ENCODE measurements around the gene KRTAP19-8.

Gene KRTAP19-8, protein sequence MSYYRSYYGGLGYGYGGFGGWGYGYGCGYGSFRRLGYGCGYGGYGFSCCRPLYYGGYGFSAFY

DNA sequence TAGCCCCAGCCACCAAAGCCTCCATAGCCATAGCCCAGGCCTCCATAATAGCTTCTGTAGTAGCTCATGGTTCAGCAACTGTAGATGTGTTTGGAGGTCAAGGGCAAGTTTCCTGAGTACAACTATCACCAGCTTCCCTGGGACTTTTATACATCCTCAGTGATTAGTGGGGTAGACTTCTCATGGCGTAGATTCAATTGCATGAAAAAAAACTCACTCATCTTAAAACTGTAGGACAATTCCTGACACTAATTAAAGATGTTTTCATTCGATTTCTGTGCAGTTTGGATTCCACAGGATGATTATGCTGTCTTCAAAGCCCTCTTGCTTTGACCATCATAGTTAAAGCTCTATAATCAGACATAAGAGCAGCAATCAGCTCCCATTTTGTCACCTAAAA, at the start of gene KRTAP19-8:
TSS of gene KRTAP19-8 (minus strand) at position 101 of the 400 bp plus-strand sequence. CDS start at position 68, 33 bp downstream.
- no peak for DNase-seq

GRCh38 chr21:31087639-31088473, 49.6 kb upstream of the KRTAP19-8 start:
- DNase-seq: no peak

GRCh38 chr21:31084689-31085088, 46.4 kb upstream of the KRTAP19-8 start:
- no peak for DNase-seq

DNA sequence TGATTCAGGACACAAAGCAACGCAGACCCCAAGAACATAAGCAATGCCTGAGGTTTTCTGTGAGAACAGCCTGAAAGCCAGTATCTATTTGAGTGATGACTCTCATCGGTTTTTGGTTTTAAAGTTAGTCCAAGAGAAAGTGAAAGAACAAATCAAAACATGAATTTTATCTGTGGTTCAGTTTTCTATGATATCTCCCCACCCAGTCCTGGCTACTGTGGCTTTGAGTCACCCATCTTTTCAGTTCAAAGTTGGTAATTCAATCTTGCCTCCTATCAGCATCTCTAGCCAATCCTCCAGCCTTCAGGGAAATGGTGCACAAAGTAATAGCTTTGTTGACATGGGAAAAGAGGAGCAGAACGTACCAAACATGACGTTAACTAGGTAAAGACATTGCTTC, 40.5 kb upstream of the KRTAP19-8 start:
- no peak for DNase-seq

DNA sequence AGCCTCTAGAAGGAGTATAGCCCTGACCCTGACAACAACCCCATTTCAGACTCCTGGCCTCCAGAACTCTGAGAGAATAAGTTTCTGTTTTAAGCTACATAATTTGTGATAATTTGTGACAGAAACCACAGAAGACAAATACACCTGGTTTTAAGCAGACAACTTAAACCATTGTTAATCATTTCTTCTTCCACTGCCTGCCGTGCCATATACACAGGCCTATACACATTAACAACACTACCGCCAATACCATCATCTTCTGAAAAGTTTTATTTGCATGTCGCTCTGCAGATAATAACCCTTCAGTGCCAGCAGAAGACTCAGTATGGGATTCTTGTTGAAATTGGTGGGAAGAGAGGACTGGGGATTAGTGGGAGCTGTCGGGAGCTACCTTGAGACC, 39.9 kb upstream of the KRTAP19-8 start:
- DNase-seq: no peak

GRCh38 chr21:31075848-31076247, 37.6 kb upstream of the KRTAP19-8 start:
- DNase-seq: no peak

DNA sequence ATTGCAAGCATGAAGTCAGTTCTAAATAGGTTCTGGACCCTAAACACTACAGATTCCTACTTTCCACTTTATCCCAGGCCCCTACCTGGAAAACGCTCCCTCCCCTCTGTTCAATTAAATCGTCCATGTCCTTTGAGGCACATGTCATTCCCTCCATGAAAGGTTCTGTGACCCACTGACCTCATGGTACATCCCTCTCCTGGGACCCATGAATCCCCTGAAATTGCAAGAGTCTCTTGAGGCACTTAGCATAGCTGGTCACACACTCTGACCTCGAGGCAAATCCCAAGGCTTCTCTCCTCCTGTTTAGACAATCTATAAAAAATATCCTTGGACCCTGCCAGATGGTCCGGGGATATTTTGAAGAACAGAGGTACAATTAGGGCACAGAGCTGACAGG, 34.3 kb upstream of the KRTAP19-8 start:
- DNase-seq: no peak

DNA sequence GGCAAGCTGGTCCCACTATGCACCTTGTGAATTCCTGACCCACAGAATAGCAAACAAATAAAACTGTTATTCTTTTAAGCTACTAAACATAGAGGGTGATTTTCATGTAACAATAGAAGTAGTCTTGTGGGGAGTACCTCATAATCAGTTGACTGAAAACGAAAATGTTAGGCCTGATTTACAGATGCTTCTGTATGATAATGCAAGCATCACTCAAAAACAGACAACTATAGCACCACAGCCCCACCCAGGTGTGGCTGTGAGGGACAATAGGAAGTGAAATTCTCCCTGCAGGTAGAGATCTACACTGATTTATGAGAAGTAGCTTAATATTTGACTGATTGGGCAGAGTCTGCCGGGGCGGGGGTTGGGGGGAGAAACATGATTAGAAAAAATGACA, 26.5 kb upstream of the KRTAP19-8 start:
- DNase-seq: no peak

DNA sequence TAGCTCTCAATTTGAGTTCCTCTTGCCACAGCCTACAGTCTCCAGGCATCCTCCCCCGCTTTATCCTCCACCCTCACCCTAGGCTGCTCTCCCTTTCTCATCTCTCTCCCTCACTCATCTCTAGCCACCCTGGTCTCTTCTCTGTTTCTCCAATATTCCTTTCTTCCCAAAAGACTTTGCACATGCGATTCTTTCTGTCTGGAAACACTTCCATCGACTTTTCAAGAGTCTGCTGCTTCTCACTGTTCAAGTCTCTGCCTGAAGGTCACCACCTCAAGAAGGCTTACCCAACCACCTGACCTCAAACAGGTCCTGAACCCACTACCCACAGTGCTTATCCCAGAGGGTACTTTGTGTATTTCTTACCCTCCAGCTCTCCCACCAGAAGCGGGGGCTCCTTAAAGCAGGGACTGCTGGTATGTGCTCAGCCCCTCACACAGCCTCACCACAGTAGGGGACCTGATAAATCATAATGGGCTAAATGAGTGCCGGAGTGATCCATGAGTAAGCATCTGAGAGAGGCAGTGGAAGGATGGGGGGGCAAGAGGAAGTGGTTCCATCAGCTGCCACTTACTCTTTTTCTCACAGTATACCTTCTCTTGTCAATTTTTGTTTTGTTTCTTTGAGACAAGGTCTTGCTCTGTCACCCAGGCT, 14.3 kb upstream of the KRTAP19-8 start:
- no peak for DNase-seq

DNA sequence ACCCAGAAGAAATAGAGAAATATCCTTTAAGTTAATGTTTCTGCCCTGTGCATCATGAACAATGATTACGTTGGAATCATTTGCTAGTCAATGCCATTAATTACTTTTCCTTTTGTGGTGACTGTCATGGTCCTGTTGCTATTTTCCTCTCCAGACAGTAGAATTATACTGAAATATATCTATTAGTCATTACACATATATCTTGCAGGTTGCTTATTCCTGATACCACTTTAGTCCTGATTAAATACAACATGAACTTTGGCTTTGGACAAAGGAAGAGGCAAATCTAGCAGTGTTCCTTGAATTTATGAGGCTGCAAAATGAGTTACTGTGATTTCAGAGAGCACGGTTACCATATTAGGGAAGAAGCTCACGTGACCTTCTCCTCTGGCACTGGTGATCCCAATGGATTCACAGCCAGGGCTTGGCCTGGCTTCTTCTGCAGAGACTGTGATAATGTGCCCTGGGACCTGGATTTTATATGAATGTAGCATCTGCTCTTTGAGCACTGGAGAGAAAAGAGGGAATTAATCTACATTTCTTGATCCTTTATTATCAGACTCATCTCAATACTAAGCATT, 12.4 kb upstream of the KRTAP19-8 start:
- DNase-seq: no peak

- DNase-seq: no peak
Measured at GRCh38 chr21:31045841-31046240, 7.6 kb upstream of the KRTAP19-8 start.

DNA sequence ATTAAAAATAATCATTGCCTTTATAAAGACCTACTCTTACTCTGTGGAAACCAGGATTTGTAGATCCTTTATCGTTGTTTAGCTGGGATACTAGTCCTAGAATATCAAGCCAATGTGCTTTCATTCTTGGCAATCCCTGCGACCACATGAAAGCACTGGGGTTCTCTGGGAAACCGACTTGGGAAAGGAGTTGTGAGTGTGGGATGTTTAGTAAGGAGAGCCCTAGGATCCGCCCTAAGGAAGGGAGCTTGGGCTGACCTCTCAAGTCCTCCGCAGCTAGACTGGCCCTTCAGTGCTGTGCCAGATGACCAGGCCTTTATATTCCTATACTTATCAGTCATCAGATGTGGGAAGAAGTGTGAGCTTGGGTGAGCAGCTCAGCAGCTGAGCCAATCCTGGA, 5.2 kb upstream of the KRTAP19-8 start:
- DNase-seq: no peak

- no peak for DNase-seq
Measured at GRCh38 chr21:31042080-31042464, 3.8 kb upstream of the KRTAP19-8 start.

DNA sequence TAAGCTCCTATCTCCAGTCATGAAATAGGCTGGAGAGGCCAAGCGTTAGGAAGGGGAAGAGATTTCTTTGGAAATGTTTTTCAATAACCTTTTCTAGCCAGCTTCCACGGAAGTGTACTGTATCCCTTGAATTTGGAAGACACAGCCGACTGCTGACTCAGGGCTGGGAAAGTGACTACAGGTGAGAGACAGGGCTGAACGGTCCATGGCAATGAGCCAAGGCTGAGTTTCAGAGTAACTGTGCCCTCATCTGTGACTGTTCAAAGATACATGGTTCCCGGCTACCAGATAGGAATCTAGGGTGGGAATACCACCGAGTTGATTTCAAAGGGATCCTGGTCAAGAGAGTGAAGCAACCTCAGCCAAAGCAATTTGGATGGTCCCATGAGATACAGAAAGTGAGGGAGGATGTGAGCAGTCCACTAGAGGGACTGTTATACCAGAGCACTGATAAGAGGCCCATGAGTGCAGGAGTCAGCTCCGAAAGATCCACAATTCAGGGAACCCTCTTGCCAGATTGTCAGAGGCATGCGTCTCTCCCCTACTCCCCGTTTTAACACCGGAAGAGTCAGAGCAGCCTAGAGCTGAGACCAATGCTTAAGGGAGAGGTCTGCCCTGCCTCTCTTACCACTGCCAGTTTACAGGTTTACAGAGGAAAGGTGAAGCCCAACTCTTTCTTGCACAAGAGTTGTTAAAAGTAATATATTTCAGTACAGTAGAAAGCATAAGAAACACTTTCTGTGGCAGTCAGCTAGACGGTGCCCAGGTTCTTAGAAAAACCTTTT, 3.2 kb upstream of the KRTAP19-8 start:
- DNase-seq: no peak

GRCh38 chr21:31034378-31034777, 3.9 kb downstream of the KRTAP19-8 start:
- no peak for DNase-seq

DNA sequence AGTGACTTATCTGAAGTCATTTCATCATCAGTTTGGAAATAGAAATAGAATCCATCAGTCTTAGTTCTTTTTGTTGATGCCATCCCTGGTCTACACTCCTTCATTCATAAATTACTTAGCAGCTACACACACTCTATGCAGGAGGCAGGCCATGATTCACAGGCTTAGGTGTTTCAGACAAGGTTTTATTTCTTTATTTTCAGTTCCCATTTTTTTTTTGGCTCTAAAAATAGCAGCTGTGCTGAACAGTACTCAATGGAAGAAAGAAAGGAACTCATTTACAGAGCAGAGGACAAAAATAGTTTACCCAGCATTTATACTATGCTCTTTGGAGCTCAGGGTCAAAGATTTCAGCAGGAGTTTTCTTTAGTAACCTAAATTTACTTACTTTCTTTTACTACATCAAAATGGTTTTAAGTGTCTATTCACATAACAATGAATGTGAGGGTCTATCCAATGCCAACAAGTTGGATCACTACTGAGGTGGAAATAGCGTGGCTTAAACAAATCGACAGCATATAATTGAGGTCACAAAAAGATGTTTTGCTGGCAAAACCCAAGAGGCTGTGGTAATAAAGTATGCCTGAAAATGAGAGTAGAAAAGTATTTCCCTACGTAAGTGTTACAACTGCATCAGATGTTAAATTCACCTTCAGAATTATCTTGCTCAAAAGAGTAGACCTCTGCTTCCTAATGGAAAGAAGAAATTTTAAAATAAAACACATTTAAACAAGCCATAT, 7.7 kb downstream of the KRTAP19-8 start:
- DNase-seq: no peak

GRCh38 chr21:31023680-31024079, 14.6 kb downstream of the KRTAP19-8 start:
- DNase-seq: no peak

GRCh38 chr21:31022306-31022705, 16.0 kb downstream of the KRTAP19-8 start:
- DNase-seq: no peak

GRCh38 chr21:31018232-31018631, 20.0 kb downstream of the KRTAP19-8 start:
- no peak for DNase-seq

DNA sequence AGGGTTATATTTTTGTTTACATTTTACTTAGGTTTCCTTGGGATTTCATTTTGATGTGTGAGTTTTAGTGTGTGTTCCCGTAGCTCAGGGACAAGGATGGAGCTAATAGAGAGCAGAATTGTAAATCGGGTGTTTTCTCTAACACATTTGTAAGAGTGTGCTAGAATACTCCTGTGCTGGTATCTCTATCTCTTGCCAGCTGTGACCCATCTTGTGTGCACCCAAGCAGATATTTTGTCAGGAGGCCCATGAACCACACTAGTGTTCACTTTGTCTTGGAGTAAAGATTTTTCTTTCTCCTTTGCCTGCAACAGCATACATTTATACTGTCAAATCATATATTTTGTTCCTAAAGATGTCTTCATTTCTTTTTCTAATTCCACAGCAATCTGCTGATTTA, 23.4 kb downstream of the KRTAP19-8 start:
- no peak for DNase-seq

DNA sequence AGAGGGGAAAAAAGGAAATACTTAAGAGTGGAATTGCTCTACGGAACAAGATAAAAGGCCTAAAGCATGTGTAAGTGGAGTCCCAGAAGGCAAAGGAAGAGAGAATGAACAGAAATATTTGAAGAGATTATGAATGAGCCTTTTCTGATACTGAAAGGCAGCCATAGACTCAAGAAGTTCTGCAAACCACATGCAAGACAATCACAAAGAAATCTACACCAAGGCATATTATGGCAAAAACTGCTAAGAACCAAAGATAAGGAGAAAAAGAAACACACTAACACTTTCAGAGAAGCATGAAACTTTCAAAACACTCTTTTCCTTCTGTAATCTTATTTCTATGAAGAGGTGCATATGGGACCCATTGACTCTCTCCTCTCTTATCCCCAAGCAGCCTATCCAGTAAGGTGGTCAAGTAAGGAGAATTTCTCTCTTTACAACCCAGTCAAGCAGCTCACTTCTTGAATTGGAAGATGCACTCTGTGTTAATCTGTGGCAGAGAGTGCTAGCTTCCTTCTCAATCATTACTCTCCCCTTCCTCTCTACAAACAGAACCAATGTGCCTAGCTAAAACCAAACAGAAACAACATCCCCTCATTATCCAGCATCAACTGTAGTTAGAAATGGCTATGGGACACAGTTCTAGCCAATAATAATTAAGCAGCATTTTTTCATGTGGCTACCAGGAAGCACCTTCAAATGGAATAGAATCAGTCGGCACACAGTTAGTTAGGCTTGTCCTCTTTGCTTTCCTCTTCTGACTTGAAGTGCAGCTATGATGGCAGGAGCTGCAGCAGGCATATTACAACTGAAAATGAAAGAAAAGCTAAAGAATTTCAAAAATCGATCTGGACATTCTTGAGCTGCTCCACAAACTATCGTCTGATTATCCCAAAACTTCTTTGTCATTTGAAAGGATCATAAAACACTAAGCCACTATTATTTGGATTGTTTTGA, 25.9 kb downstream of the KRTAP19-8 start:
- DNase-seq: no peak
